Activated T-cell treated with anti-CD3 and anti-CD28 coated beads for 48 hours (primary cell): ENCODE measurements around the gene TAS2R20.

ENCODE experiments used
- DNase-seq: peaks from one replicate; pipeline ENCODE4 v3.0.0-alpha.2; 2020; ENCODE audit warnings: low read depth

TAS2R20 gene

DNA sequence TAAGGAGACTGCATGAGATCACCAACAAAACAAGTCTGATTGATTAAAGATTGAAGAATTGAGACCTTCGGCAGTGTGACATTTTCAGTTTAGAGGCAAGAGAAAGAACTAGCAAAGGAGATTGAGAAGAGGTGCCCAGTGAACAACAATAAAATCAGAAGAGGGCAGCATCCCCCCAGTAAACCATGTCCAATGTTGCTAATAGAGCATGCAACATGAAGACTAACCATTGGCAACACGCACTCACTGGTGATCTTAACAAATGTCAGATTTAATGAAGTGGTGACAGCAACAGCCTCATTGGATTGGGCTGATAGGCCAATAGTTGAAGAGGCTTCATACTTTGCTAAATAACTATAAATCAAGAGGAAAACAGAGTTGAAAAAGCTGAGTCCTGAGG, 38.3 kb downstream of the TAS2R20 start:
- no peak for DNase-seq

DNA sequence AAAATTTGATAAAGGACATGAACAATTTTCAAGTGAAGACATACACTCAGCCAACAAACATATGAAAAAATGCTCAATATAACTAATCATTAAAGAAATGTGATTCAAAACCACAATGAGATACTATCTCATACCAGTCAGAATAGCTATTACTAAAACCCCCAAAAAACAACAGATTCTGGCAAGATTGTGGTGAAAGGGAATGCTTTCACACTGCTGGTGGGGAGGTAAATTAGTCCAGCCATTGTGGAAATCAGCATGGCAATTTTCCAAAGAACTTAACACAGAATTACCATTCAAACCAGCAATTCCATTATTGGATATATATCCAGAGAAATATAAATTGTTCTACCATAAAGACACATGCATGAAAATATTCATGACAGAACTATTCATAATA, 40.4 kb downstream of the TAS2R20 start:
- DNase-seq: no peak

GRCh38 chr12:10956085-10956484, 42.0 kb downstream of the TAS2R20 start:
- no peak for DNase-seq

GRCh38 chr12:10952645-10953044, 45.5 kb downstream of the TAS2R20 start:
- no peak for DNase-seq
